OCI-LY1 (cell line): ENCODE results near the gene HDDC3.

Experiments
- EZH2 ChIP-seq: fragments of 200-600 bp; sonication (generic), shearing (Covaris generic); IDR thresholded peaks from 2 replicates; pipeline ENCODE4 v1.8.0; 2017; ENCODE audit warnings: borderline replicate concordance, mixed run types, mild to moderate bottlenecking, antibody characterized with exemption, low read length, moderate library complexity, mixed read lengths
- TF ChIP-seq, protein P1 (sequence below): fragments of 200-600 bp; sonication (generic), shearing (Covaris generic); IDR thresholded peaks from 2 replicates; pipeline ENCODE4 v1.5.1; 2017; ENCODE audit warnings: mild to moderate bottlenecking, antibody characterized with exemption, low read length, moderate library complexity, mixed read lengths

DNA sequence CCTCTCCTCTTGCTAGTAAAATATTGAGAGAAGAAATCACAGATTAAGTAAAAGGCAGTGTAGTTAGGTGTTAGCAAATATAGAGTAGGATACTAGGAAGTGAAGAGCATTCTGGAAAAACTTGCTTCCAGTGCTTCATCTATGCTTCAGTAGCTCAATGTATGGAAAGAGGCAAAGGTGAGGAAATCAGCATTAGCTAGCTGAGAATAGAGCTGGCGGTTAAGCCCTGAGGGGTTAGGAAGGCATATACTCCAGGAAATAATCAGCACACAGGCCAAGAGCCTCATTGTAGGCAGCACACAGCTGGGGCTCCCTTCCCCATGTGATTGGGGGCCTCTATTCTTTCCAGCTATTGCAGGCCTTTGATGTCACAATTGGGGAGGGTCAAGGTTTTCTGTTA, 36.1 kb upstream of the HDDC3 start:
- TF ChIP-seq, protein P1, sequence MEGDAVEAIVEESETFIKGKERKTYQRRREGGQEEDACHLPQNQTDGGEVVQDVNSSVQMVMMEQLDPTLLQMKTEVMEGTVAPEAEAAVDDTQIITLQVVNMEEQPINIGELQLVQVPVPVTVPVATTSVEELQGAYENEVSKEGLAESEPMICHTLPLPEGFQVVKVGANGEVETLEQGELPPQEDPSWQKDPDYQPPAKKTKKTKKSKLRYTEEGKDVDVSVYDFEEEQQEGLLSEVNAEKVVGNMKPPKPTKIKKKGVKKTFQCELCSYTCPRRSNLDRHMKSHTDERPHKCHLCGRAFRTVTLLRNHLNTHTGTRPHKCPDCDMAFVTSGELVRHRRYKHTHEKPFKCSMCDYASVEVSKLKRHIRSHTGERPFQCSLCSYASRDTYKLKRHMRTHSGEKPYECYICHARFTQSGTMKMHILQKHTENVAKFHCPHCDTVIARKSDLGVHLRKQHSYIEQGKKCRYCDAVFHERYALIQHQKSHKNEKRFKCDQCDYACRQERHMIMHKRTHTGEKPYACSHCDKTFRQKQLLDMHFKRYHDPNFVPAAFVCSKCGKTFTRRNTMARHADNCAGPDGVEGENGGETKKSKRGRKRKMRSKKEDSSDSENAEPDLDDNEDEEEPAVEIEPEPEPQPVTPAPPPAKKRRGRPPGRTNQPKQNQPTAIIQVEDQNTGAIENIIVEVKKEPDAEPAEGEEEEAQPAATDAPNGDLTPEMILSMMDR, result no peak
- TF ChIP-seq EZH2, result no peak
